Mammary epithelial cell (primary cell): ENCODE results near the gene MYO18A.

Experiments
- CTCF ChIP-seq, 2 donors: IDR thresholded peaks in 1 of 2; conservative IDR thresholded peaks in 1 of 2; 2 replicates each; pipeline ENCODE4 v1.5.1; 2011 to 2012; ENCODE audit warnings: inconsistent platforms in 2 of 2, low read length in 2 of 2, mild to moderate bottlenecking in 2 of 2, control low read depth in 1 of 2, low read depth in 1 of 2; ENCODE audit not compliant: insufficient read depth in 1 of 2; ENCODE audit errors: extremely low read depth in 1 of 2
- EZH2 ChIP-seq: IDR thresholded peaks from 2 replicates; pipeline ENCODE4 v1.6.1; 2012; ENCODE audit warnings: low read length, inconsistent platforms, borderline replicate concordance

- TF ChIP-seq CTCF (conservative IDR thresholded peaks at IDR 0.05 in 1 of 2, IDR thresholded peaks at IDR 0.05 in 1 of 2; ENCODE audit: extremely low read depth in 1 of 2, insufficient read depth in 1 of 2, low read depth in 1 of 2, low read length in 2 of 2) (no peak), EZH2 (no peak)
Observed at GRCh38 chr17:29121442-29121841, 58.8 kb downstream of the MYO18A start.
